Fibroblast of lung (primary cell): Measurements from ENCODE around the gene EIF4G1. TPM values are rescaled to one million over a fixed set of nuclear protein-coding genes. Genes with fewer than 3 reads are reported as not detected.

Source experiments
- DNase-seq, 2 donors: peaks; one replicate each; pipeline versions ENCODE4 v3.0.0 to v3.0.0-alpha.2; 2010; ENCODE audit warnings: low read depth in 2 of 2
- H2AFZ ChIP-seq: 2 replicates; pipeline ENCODE4 v1.5.1; 2012; ENCODE audit warnings: low read length, control low read depth, inconsistent platforms
- H3K27ac ChIP-seq: 2 replicates; pipeline ENCODE4 v1.5.1; 2011; ENCODE audit warnings: low read length, control low read depth; ENCODE audit not compliant: insufficient read depth
- H3K27me3 ChIP-seq: 2 replicates; pipeline ENCODE4 v1.5.1; 2011; ENCODE audit warnings: mild to moderate bottlenecking, low read length; ENCODE audit not compliant: control insufficient read depth, insufficient read depth
- H3K36me3 ChIP-seq: 2 replicates; pipeline ENCODE4 v1.5.1; 2011; ENCODE audit warnings: low read length; ENCODE audit not compliant: control insufficient read depth, insufficient read depth
- H3K4me1 ChIP-seq: 2 replicates; pipeline ENCODE4 v1.5.1; 2011; ENCODE audit warnings: low read length; ENCODE audit not compliant: control insufficient read depth, insufficient read depth; ENCODE audit errors: extremely low read depth
- H3K4me2 ChIP-seq: 2 replicates; pipeline ENCODE4 v1.5.1; 2011; ENCODE audit warnings: low read length, control low read depth; ENCODE audit not compliant: insufficient read depth; ENCODE audit errors: extremely low read depth
- H3K4me3 ChIP-seq, 4 experiments: fragments of 200-600 bp in 1 of 4; sonication (generic) in 1 of 4; replicated peaks in 1 of 4; 2 replicates each; pipeline ENCODE4 v1.5.1; 2011 to 2016; ENCODE audit warnings: low read length in 4 of 4, low read depth in 3 of 4, mild to moderate bottlenecking in 3 of 4, control low read depth in 2 of 4, inconsistent platforms in 1 of 4, mixed read lengths in 1 of 4; ENCODE audit not compliant: insufficient read depth in 1 of 4; ENCODE audit errors: control extremely low read depth in 1 of 4
- H3K79me2 ChIP-seq: 2 replicates; pipeline ENCODE4 v1.5.1; 2012; ENCODE audit warnings: mild to moderate bottlenecking, low read length, inconsistent platforms; ENCODE audit not compliant: control insufficient read depth, insufficient read depth
- H3K9ac ChIP-seq: 2 replicates; pipeline ENCODE4 v1.5.1; 2011; ENCODE audit warnings: mild to moderate bottlenecking, low read length, control low read depth; ENCODE audit not compliant: insufficient read depth
- H3K9me3 ChIP-seq: 2 replicates; pipeline ENCODE4 v1.5.1; 2012; ENCODE audit warnings: low read depth, low read length; ENCODE audit not compliant: control insufficient read depth, insufficient read depth
- H4K20me1 ChIP-seq: 2 replicates; pipeline ENCODE4 v1.5.1; 2011; ENCODE audit warnings: low read length; ENCODE audit not compliant: control insufficient read depth, insufficient read depth; ENCODE audit errors: extremely low read depth
- EZH2 ChIP-seq: IDR thresholded peaks from 2 replicates; pipeline ENCODE4 v1.5.1; 2012; ENCODE audit warnings: low read length, control low read depth, mild to moderate bottlenecking; ENCODE audit errors: missing control alignments
- polyA plus RNA-seq, 2 donors: library from polyadenylated mRNA; depleted of rRNA in 1 of 2; stranded (reverse) in 1 of 2; unstranded in 1 of 2; fragments of >200 nt; gene quantifications; 2 replicates each; pipeline ENCODE4 v1.2.1, GENCODE V29; 2011 to 2012; ENCODE audit warnings: missing spikeins in 1 of 2
- total RNA-seq: library from RNA; depleted of rRNA; stranded (reverse); fragments of >200 nt; gene quantifications from 2 replicates; pipeline ENCODE4 v1.2.1, GENCODE V29; 2014
- TF ChIP-seq, protein P1 (sequence below), 2 donors: IDR thresholded peaks in 1 of 2; conservative IDR thresholded peaks in 1 of 2; 1 replicate in 1 of 2; 2 replicates in 1 of 2; pipeline ENCODE4 v1.5.1; 2011 to 2012; ENCODE audit warnings: low read length in 2 of 2, control low read depth in 1 of 2, inconsistent platforms in 1 of 2, low read depth in 1 of 2, mild to moderate bottlenecking in 1 of 2

The EIF4G1 gene
- total and polyA plus RNA-seq, 2 donors (not counting 1 experiment from before 2014, with no cell fraction given): 235 to 263 TPM

DNA sequence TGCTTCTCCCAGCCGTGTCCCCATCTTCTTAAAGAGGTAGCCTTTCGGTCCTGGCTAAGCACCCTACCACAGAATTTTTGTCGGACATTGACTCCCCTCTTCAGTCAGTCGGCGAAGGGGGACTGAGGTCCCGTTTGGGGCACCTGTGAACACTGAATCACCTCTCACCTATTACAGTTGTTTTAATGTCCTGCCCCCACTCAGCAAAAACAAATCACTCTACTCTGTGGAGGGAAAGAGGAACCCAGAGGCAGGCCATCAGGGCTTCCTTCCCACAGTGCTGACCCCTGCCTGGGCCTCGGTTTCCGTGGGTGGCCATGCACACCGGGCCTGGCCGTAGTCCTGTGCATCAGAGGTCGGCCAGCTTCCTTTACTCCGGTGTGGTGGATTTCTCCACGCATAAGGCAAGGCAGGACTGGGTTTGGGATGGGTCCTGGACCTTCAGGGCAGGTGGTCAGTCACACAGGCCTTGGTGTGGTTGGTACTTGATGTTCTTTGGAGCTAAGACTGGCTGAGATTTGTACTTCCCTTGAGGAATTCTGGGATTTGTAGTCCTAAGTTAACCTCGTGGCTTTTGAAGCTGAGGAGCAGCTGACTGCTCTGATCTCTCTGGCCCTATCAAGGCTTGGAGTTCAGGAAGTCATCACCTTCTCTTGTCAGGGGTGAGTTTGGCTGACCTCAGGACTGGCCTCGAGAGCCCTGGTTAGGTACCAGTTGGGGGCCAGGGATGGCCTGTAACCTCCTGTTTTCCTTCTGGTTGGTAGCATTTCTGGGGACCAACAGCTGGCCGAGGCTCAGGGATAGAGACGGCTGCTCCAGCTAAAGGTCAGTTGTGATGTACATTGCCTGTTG is 22.4 kb downstream of the EIF4G1 start:
- peak; percentile 68 to 75 for DNase-seq
- no peaks in the 10 kb centered on the region for H3K9me3 ChIP-seq
- peak overlapping the region; percentile 86 for H3K9ac ChIP-seq
- H3K4me1 ChIP-seq: peaks cover 36% of the 10 kb centered on the region
- H3K27me3 ChIP-seq: no peaks in the 10 kb centered on the region
- H3K4me2 ChIP-seq: peak overlapping the region; percentile 95
- no peak overlapping the region for H2AFZ ChIP-seq
- peaks cover 21% of the 10 kb centered on the region for H3K36me3 ChIP-seq
- peak overlapping the region; percentile 47 to 72 (median 60) for H3K4me3 ChIP-seq
- no peaks in the 10 kb centered on the region for H4K20me1 ChIP-seq
- H3K79me2 ChIP-seq: peaks cover 22% of the 10 kb centered on the region
- no peak for TF ChIP-seq EZH2
- TF ChIP-seq, protein P1, sequence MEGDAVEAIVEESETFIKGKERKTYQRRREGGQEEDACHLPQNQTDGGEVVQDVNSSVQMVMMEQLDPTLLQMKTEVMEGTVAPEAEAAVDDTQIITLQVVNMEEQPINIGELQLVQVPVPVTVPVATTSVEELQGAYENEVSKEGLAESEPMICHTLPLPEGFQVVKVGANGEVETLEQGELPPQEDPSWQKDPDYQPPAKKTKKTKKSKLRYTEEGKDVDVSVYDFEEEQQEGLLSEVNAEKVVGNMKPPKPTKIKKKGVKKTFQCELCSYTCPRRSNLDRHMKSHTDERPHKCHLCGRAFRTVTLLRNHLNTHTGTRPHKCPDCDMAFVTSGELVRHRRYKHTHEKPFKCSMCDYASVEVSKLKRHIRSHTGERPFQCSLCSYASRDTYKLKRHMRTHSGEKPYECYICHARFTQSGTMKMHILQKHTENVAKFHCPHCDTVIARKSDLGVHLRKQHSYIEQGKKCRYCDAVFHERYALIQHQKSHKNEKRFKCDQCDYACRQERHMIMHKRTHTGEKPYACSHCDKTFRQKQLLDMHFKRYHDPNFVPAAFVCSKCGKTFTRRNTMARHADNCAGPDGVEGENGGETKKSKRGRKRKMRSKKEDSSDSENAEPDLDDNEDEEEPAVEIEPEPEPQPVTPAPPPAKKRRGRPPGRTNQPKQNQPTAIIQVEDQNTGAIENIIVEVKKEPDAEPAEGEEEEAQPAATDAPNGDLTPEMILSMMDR (conservative IDR thresholded peaks at IDR 0.05 in 1 of 2, IDR thresholded peaks at IDR 0.05 in 1 of 2; ENCODE audit: low read depth in 1 of 2, low read length in 2 of 2): no peak
- H3K27ac ChIP-seq: peak overlapping the region; percentile 92

DNA sequence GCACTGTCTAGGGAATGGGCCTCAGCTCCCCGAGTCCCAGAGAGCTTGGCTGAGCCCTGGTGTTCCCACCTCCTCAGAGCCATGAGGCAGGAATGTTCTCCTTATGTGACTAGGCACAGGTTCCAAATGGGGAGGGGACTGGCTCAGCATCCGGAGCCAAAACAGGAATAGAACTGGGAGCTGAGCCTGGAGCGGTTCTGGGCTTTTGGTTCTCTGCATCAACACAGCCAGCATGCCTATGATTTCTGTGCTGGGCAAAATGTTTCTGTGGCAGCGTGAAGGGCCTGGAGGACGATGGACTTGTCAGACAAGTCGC is 23.0 kb downstream of the EIF4G1 start, which contains the start of gene FAM131A:
TSS of gene FAM131A (plus strand) at position 202 of the 316 bp plus-strand sequence. CDS start at position 233, 31 bp downstream.
- peak within 1 kb of the TSS; percentile 95 for H3K4me2 ChIP-seq
- peak; percentile 43 to 61 for DNase-seq
- TF ChIP-seq EZH2: no peak
- TF ChIP-seq, protein P1 (conservative IDR thresholded peaks at IDR 0.05 in 1 of 2, IDR thresholded peaks at IDR 0.05 in 1 of 2; ENCODE audit: low read depth in 1 of 2, low read length in 2 of 2): no peak
- H3K9ac ChIP-seq: peak within 1 kb of the TSS; percentile 86
- peaks cover 19% of the 10 kb centered on the region for H3K36me3 ChIP-seq
- H2AFZ ChIP-seq: no peak within 1 kb of the TSS
- no peaks in the 10 kb centered on the region for H3K9me3 ChIP-seq
- H3K27ac ChIP-seq: peak within 1 kb of the TSS; percentile 92
- peak within 1 kb of the TSS; percentile 47 to 72 (median 60) for H3K4me3 ChIP-seq
- H3K79me2 ChIP-seq: peaks cover 17% of the 10 kb centered on the region
- H3K27me3 ChIP-seq: no peaks in the 10 kb centered on the region
- no peaks in the 10 kb centered on the region for H4K20me1 ChIP-seq
- H3K4me1 ChIP-seq: peaks cover 32% of the 10 kb centered on the region

DNA sequence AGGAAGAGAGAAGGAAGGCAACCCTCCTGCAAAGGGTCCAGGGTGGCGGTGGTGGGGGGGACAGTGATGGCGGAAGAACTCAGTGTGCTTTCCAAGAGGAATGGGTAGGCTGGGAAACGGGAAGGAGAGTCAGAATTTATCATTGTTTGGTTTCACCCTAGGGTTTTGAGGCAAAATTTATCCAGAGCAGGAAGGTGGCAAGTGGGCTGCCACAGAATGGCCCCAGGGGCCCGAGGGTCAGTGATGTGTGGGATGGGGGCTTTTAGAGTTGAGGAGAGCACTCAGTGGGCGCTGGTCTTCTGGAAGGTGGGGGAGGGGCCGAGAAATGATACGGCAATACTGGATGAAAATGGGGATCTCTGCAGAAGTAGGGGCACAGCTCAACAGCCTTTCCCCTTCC is 23.6 kb downstream of the EIF4G1 start:
- H3K4me2 ChIP-seq: peak overlapping the region; percentile 95
- H3K9ac ChIP-seq: peak overlapping the region; percentile 22
- no peak overlapping the region for H2AFZ ChIP-seq
- peaks cover 17% of the 10 kb centered on the region for H3K36me3 ChIP-seq
- TF ChIP-seq EZH2: no peak
- TF ChIP-seq, protein P1 (conservative IDR thresholded peaks at IDR 0.05 in 1 of 2, IDR thresholded peaks at IDR 0.05 in 1 of 2; ENCODE audit: low read depth in 1 of 2, low read length in 2 of 2): no peak
- H3K9me3 ChIP-seq: no peaks in the 10 kb centered on the region
- H3K4me3 ChIP-seq: peak overlapping the region in 1 of 4 experiments; percentile 72
- peaks cover 27% of the 10 kb centered on the region for H3K4me1 ChIP-seq
- H3K27me3 ChIP-seq: no peaks in the 10 kb centered on the region
- peak overlapping the region; percentile 92 for H3K27ac ChIP-seq
- H4K20me1 ChIP-seq: no peaks in the 10 kb centered on the region
- DNase-seq: no peak
- peaks cover 17% of the 10 kb centered on the region for H3K79me2 ChIP-seq
